GM12878 (cell line): ENCODE data around the gene RACGAP1. TPM values are rescaled to one million over a fixed set of nuclear protein-coding genes. Genes with fewer than 3 reads are reported as not detected.

Experiments
- ATAC-seq: fragments of 200-7000 bp; cut with Tn5 transposase; 3 replicates; pipeline ENCODE4 v1.9.1; 2020; ENCODE audit warnings: mild to moderate bottlenecking, moderate library complexity
- BruUV-seq: library from RNA; stranded (reverse); fragments of 400-500 nt; replicated peaks from 2 replicates; lab custom pipeline; 2021; lab: Mats Ljungman, UMichigan
- CTCF ChIA-PET: fragments of 300-600 bp; sonication (Branson Sonifier 250); formaldehyde crosslinking; extraction: SDS; loops from one replicate; lab custom pipeline; 2021; ENCODE audit warnings: inconsistent platforms; lab: Yijun Ruan, JAX
- POLR2A ChIA-PET: fragments of 350-600 bp; formaldehyde crosslinking; extraction: SDS; loops from one replicate; lab custom pipeline; 2021; ENCODE audit warnings: inconsistent platforms; lab: Charles Lee
- RAD21 ChIA-PET: fragments of 300-600 bp; sonication (Branson Sonifier 250); formaldehyde crosslinking; loops from one replicate; lab custom pipeline; 2023; ENCODE audit warnings: antibody characterized with exemption; ENCODE audit not compliant: unreplicated experiment; lab: Charles Lee
- SMC1A ChIA-PET: fragments of 300-600 bp; sonication (Branson Sonifier 250); formaldehyde crosslinking; loops from one replicate; lab custom pipeline; 2023; ENCODE audit not compliant: unreplicated experiment, uncharacterized antibody; lab: Charles Lee
- DNase-seq: peaks from one replicate; pipeline ENCODE4 v3.0.0-alpha.2; 2011; ENCODE audit warnings: low read depth, low spot score
- FAIRE-seq: peaks from 3 replicates; lab custom pipeline; 2011; peaks lifted over from hg19 to GRCh38; lab: Jason Lieb, UNC
- H2AFZ ChIP-seq: 2 replicates; pipeline ENCODE4 v1.6.0; 2011; ENCODE audit warnings: low read depth, low read length, control low read depth; ENCODE audit not compliant: control insufficient read depth
- H3K27ac ChIP-seq: 2 replicates; pipeline ENCODE4 v1.5.1; 2011; ENCODE audit warnings: control low read depth; ENCODE audit not compliant: control insufficient read depth, insufficient read depth
- H3K27me3 ChIP-seq, 2 experiments: replicated peaks in 1 of 2; 2 replicates each; pipeline versions ENCODE4 v1.6.0 to v1.6.1; 2011; ENCODE audit warnings: low read length in 1 of 2; ENCODE audit not compliant: control insufficient read depth in 2 of 2, insufficient read depth in 2 of 2
- H3K36me3 ChIP-seq, 2 experiments: 2 replicates each; pipeline ENCODE4 v1.5.1; 2011; ENCODE audit warnings: low read length in 1 of 2; ENCODE audit not compliant: control insufficient read depth in 2 of 2, insufficient read depth in 2 of 2
- H3K4me1 ChIP-seq: 2 replicates; pipeline ENCODE4 v1.6.1; 2011; ENCODE audit warnings: mild to moderate bottlenecking, low read length, moderate library complexity, mixed read lengths; ENCODE audit not compliant: control insufficient read depth, insufficient read depth
- H3K4me2 ChIP-seq: 2 replicates; pipeline ENCODE4 v1.6.0; 2011; ENCODE audit warnings: control low read depth; ENCODE audit not compliant: control insufficient read depth, insufficient read depth
- H3K4me3 ChIP-seq: fragments of 200-600 bp; sonication (generic); 2 replicates; pipeline ENCODE4 v1.5.1; 2016
- H3K79me2 ChIP-seq: 2 replicates; pipeline ENCODE4 v1.6.0; 2011; ENCODE audit warnings: low read length; ENCODE audit not compliant: control insufficient read depth, insufficient read depth
- H3K9ac ChIP-seq: 2 replicates; pipeline ENCODE4 v1.8.0; 2011; ENCODE audit warnings: low read length, control low read depth, mixed read lengths; ENCODE audit not compliant: control insufficient read depth, insufficient read depth
- H3K9me3 ChIP-seq: replicated peaks from 3 replicates; pipeline ENCODE4 v1.5.1; 2011; ENCODE audit warnings: mild to moderate bottlenecking, low read length; ENCODE audit not compliant: control insufficient read depth, insufficient read depth
- H4K20me1 ChIP-seq: 2 replicates; pipeline ENCODE4 v1.6.0; 2011; ENCODE audit not compliant: control insufficient read depth, insufficient read depth
- ATF7 ChIP-seq: fragments of 450-650 bp; IDR thresholded peaks from 2 replicates; pipeline ENCODE4 v1.6.1; 2016; ENCODE audit warnings: low read depth, mild to moderate bottlenecking
- BMI1 ChIP-seq: fragments of 450-650 bp; IDR thresholded peaks from 2 replicates; pipeline ENCODE4 v1.6.1; 2016; ENCODE audit warnings: mild to moderate bottlenecking, moderate library complexity, borderline replicate concordance
- EP300 ChIP-seq, 2 experiments: fragments of 150-350 bp in 1 of 2; IDR thresholded peaks; 2 replicates each; pipeline ENCODE4 v1.6.1; 2011 to 2012; ENCODE audit warnings: low read depth in 2 of 2, low read length in 2 of 2, borderline replicate concordance in 1 of 2, improper control_type of control experiment in 1 of 2, inconsistent platforms in 1 of 2; ENCODE audit not compliant: control insufficient read depth in 1 of 2
- KAT2A ChIP-seq: conservative IDR thresholded peaks from 2 replicates; pipeline ENCODE4 v1.6.1; 2011; ENCODE audit warnings: low read depth, low read length; ENCODE audit not compliant: control insufficient read depth
- KLF5 ChIP-seq: fragments of 450-650 bp; IDR thresholded peaks from 2 replicates; pipeline ENCODE4 v1.6.1; 2014; ENCODE audit warnings: mild to moderate bottlenecking; ENCODE audit not compliant: partially characterized antibody
- NFYA ChIP-seq: IDR thresholded peaks from 2 replicates; pipeline ENCODE4 v1.6.1; 2011; ENCODE audit warnings: low read depth, mild to moderate bottlenecking, low read length, improper control_type of control experiment, borderline replicate concordance
- PRDM15 ChIP-seq: fragments of 450-650 bp; formaldehyde crosslinking; IDR thresholded peaks from 2 replicates; pipeline ENCODE4 v1.4.0; 2020; ENCODE audit warnings: mild to moderate bottlenecking, moderate library complexity
- ZNF274 ChIP-seq: IDR thresholded peaks from one replicate; pipeline ENCODE4 v1.8.0; 2011; ENCODE audit not compliant: insufficient read length, insufficient read depth
- WGBS: methylation state at CpG from one replicate; pipeline ENCODE4 v1.1.6; 2016; ENCODE audit warnings: low lambda C conversion rate; ENCODE audit not compliant: insufficient replicate concordance, insufficient coverage; ENCODE audit errors: missing lambda C conversion rate; 5-methylcytosine and 5-hydroxymethylcytosine counted together
- in situ Hi-C: fragments of 300-500 bp; cut with MboI; formaldehyde crosslinking; loops from 9 replicates; pipeline ENCODE4 v1.14.3; 2018; ENCODE audit warnings: mixed read lengths
- intact Hi-C: fragments of 100-400 bp; cut with micrococcal nuclease; formaldehyde crosslinking; loops from one replicate; pipeline ENCODE4 v1.14.2; 2022; ENCODE audit not compliant: unreplicated experiment
- polyA plus RNA-seq, 11 experiments: library from polyadenylated mRNA; depleted of rRNA in 4 of 11; unstranded in 6 of 11; stranded (reverse) in 5 of 11; fragments of >200 nt; fragmentation: Nextera tagmentation in 4 of 11; fragmentation: Illumina TruSeq in 1 of 11; extraction: Ambion mirVana in 4 of 11; extraction: Trizol in 1 of 11; gene quantifications; 1 replicate in 1 of 11; 2 replicates in 10 of 11; pipeline versions ENCODE4 v1.2.1 to v1.2.3, GENCODE V29; 2011 to 2016; ENCODE audit warnings: inconsistent platforms in 2 of 11, missing spikeins in 2 of 11, low read depth in 1 of 11
- total RNA-seq, 4 experiments: library from RNA; depleted of rRNA in 3 of 4; stranded (reverse); fragments of >200 nt in 3 of 4; fragmentation: Illumina TruSeq in 1 of 4; extraction: Trizol in 1 of 4; gene quantifications; 2 replicates each; pipeline versions ENCODE4 v1.2.1 to v1.2.3, GENCODE V29; 2013 to 2021
- TF ChIP-seq, protein P1 (sequence below): IDR thresholded peaks from 2 replicates; pipeline ENCODE4 v1.6.1; 2012; ENCODE audit warnings: low read length, inconsistent platforms

RACGAP1 gene
- total and polyA plus RNA-seq, 10 of the 15 experiments (the other 5 are each of a cell fraction or from before 2014, with no cell fraction given) = 32.4 to 87.9 (median 76.2) TPM

DNA sequence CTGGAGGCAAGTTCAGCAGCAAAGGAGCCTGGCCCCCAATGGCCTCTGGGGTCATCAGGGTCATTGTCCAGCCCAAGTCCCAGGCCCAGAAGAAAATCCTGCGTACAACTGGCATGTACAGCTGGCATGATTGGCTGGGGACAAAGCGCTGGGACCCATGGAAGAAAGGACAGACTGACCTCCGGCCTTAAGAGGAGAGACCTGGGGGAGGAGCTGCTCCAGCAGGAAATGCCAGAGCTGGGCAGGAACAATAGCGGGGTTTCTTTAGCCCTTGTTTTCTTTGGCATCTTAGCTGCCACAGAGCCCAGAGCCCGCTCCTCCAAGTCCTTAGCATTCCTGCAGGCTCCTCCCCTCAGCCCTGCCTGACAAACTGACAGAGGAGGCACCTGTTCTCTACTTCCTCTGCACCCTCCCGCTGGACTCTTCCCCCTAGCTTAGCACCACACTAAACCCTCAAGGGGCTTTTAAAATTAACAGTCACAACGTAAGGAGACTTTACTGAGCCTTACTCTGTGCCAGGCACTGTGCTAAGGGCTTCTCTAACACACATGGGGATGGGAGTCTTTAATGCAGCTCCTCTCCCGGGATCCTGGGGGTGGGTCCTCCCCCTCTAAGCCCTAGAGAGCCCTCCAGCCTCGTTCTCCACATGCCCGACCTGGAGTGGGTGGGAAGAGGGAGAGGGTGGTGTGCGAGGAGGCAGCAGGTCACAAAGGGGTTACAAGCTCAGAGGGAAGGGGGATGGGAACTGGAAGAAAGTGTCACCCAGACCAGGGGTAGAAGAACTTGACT, 65.4 kb downstream of the RACGAP1 start:
- Histone ChIP-seq H4K20me1 (no peaks in the 10 kb centered on the region), H3K9me3 (no peaks in the 10 kb centered on the region; the same call in 1 of the 3 replicates), H3K27me3 (peaks cover 6 to 33% of the 10 kb centered on the region in 2 experiments), H2AFZ (no peak overlapping the region), H3K4me1 (no peaks in the 10 kb centered on the region), H3K36me3 (no peaks in the 10 kb centered on the region), H3K4me2 (no peak overlapping the region), H3K79me2 (no peaks in the 10 kb centered on the region), H3K4me3 (no peak overlapping the region), H3K9ac (no peak overlapping the region), H3K27ac (no peak overlapping the region)
- ChIA-PET SMC1A (no interaction called here), RAD21 (no interaction called here), POLR2A (no interaction called here), CTCF (interaction anchor here (0.6 to 3.0 kb wide), 5 partner anchors 8 to 155 kb away, joined by 3 to 9 read pairs (median 3); no protein-coding TSS in a partner anchor)
- intact Hi-C loops = no loop called here
- FAIRE-seq = no peak
- ATAC-seq = no peak; the same call in 2 of the 3 replicates
- no peak for TF ChIP-seq PRDM15 (CRISPR knock-in tag)
- TF ChIP-seq EP300 (IDR thresholded peaks at IDR 0.05; ENCODE audit: borderline replicate concordance in 1 of 2, control insufficient read depth in 1 of 2, low read depth in 2 of 2, low read length in 2 of 2) = no peak
- no peak for TF ChIP-seq KAT2A
- TF ChIP-seq, protein P1, sequence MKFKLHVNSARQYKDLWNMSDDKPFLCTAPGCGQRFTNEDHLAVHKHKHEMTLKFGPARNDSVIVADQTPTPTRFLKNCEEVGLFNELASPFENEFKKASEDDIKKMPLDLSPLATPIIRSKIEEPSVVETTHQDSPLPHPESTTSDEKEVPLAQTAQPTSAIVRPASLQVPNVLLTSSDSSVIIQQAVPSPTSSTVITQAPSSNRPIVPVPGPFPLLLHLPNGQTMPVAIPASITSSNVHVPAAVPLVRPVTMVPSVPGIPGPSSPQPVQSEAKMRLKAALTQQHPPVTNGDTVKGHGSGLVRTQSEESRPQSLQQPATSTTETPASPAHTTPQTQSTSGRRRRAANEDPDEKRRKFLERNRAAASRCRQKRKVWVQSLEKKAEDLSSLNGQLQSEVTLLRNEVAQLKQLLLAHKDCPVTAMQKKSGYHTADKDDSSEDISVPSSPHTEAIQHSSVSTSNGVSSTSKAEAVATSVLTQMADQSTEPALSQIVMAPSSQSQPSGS = no peak
- TF ChIP-seq NFYA = no peak
- no peak for TF ChIP-seq ZNF274
- TF ChIP-seq BMI1 = no peak
- no peak for TF ChIP-seq ATF7
- no peak for TF ChIP-seq KLF5
- DNase-seq = no peak
- no TSS peak for BruUV-seq
- in situ Hi-C loops = no loop called here
- whole genome bisulfite sequencing = 1% methylated on average over 11 of the region's 11 CpGs
